ENCODE results near the gene ZNF564. TPM values are rescaled to one million over a fixed set of nuclear protein-coding genes. Genes with fewer than 3 reads are reported as not detected.

ZNF564 gene
- total and polyA plus RNA-seq, 2 of the 13 experiments (the other 11 are each of a cell fraction or from before 2014, with no cell fraction given) = 2.3 to 11.1 TPM

GRCh38 chr19:12495002-12495802 lies 56.1 kb downstream of the ZNF564 start (continued):
- TF ChIP-seq ZBTB39 (CRISPR knock-in tag; IDR thresholded peaks at IDR 0.05) = no peak
- no peak for TF ChIP-seq ZBTB37 (CRISPR knock-in tag; IDR thresholded peaks at IDR 0.05)
- TF ChIP-seq CBX5 (CRISPR knock-in tag; IDR thresholded peaks at IDR 0.05; ENCODE audit: borderline replicate concordance) = peak; percentile 74; the same call in 1 of the 2 replicates
- TF ChIP-seq JUN (CRISPR knock-in tag; IDR thresholded peaks at IDR 0.05) = peak; percentile 51; the same call in 1 of the 2 replicates
- TF ChIP-seq ZHX1 (CRISPR knock-in tag; IDR thresholded peaks at IDR 0.05; ENCODE audit: low read depth) = peak; percentile 89
- no peak for TF ChIP-seq NCOA1 (CRISPR knock-in tag; IDR thresholded peaks at IDR 0.05)
- TF ChIP-seq MED8 (CRISPR knock-in tag; IDR thresholded peaks at IDR 0.05; ENCODE audit: insufficient replicate concordance) = no peak
- TF ChIP-seq NFKBIZ (CRISPR knock-in tag; IDR thresholded peaks at IDR 0.05) = peak; percentile 58; the same call in 1 of the 2 replicates
- peak; percentile 60 for TF ChIP-seq SP2 (CRISPR knock-in tag; IDR thresholded peaks at IDR 0.05)
- peak; percentile 84 for TF ChIP-seq FOSL2 (CRISPR knock-in tag; IDR thresholded peaks at IDR 0.05)
- TF ChIP-seq GABPA (IDR thresholded peaks at IDR 0.05; ENCODE audit: low read depth, low read length) = peak; percentile 46
- peak; percentile 82 for TF ChIP-seq GABPA (CRISPR knock-in tag; IDR thresholded peaks at IDR 0.05; ENCODE audit: low read depth)
- no peak for TF ChIP-seq JUNB (CRISPR knock-in tag; IDR thresholded peaks at IDR 0.05; ENCODE audit: borderline replicate concordance)
- TF ChIP-seq MIER2 (CRISPR knock-in tag; IDR thresholded peaks at IDR 0.05) = peak; percentile 74; the same call in 1 of the 2 replicates
- no peak for TF ChIP-seq RFX3 (CRISPR knock-in tag; IDR thresholded peaks at IDR 0.05)
- TF ChIP-seq TRAFD1 (CRISPR knock-in tag; IDR thresholded peaks at IDR 0.05; ENCODE audit: borderline replicate concordance) = peak; percentile 47; the same call in 1 of the 2 replicates
- no peak for TF ChIP-seq ZFP62 (CRISPR knock-in tag; IDR thresholded peaks at IDR 0.05)
